ENCODE results near the gene KCNMB1.

DNA sequence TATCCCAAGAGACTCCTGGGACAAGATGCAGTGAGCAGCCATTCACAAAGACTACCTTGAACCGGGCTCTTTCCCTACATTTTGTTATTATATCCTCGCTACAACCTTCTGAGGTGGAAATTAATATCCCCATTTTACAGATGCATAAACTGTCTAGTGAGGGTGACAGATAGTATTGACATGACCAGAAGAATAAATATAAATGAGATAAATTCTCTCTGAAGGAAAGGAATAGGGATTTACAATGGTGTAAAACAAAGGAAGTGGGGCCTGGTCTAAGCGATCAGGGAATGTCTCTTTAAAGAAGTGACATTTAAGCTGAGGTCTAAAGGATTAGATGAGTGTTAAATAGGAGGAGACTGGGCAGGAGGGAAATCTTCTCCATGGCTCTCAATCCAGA lies 43.5 kb upstream of the KCNMB1 start:
- TF ChIP-seq, protein P1, sequence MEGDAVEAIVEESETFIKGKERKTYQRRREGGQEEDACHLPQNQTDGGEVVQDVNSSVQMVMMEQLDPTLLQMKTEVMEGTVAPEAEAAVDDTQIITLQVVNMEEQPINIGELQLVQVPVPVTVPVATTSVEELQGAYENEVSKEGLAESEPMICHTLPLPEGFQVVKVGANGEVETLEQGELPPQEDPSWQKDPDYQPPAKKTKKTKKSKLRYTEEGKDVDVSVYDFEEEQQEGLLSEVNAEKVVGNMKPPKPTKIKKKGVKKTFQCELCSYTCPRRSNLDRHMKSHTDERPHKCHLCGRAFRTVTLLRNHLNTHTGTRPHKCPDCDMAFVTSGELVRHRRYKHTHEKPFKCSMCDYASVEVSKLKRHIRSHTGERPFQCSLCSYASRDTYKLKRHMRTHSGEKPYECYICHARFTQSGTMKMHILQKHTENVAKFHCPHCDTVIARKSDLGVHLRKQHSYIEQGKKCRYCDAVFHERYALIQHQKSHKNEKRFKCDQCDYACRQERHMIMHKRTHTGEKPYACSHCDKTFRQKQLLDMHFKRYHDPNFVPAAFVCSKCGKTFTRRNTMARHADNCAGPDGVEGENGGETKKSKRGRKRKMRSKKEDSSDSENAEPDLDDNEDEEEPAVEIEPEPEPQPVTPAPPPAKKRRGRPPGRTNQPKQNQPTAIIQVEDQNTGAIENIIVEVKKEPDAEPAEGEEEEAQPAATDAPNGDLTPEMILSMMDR (IDR thresholded peaks at IDR 0.05): no peak
- no peak for TF ChIP-seq POLR2A (IDR thresholded peaks at IDR 0.05)
